Stimulated activated CD4-positive, alpha-beta T cell treated with anti-CD3 and anti-CD28 coated beads, Interleukin-12 subunit alpha, Interleukin-12 subunit beta, amount 100 ng/mL, for 24 hours (primary cell): Measurements from ENCODE around the gene ZC3H7B.

Source experiments
- DNase-seq, 2 experiments: peaks; one replicate each; pipeline ENCODE4 v3.0.0-alpha.2; 2020; ENCODE audit warnings: low read depth in 2 of 2

ZC3H7B gene

GRCh38 chr22:41332217-41332939 lies 31.1 kb downstream of the ZC3H7B start:
- no peak for DNase-seq

GRCh38 chr22:41333806-41334205 lies 32.5 kb downstream of the ZC3H7B start:
- DNase-seq = no peak

- no peak for DNase-seq
These were observed 32.9 kb downstream of the ZC3H7B start for GRCh38 chr22:41334215-41334614.

GRCh38 chr22:41334951-41335635 lies 33.8 kb downstream of the ZC3H7B start:
- no peak for DNase-seq

GRCh38 chr22:41338614-41339212 lies 37.4 kb downstream of the ZC3H7B start:
- no peak for DNase-seq

- no peak for DNase-seq
These were observed 38.5 kb downstream of the ZC3H7B start for GRCh38 chr22:41339823-41340222.

- no peak for DNase-seq
These were observed 39.0 kb downstream of the ZC3H7B start for GRCh38 chr22:41340357-41340756.

- no peak for DNase-seq
These were observed 39.7 kb downstream of the ZC3H7B start for GRCh38 chr22:41341012-41341411.

GRCh38 chr22:41341990-41342389 lies 40.7 kb downstream of the ZC3H7B start:
- no peak for DNase-seq

GRCh38 chr22:41343300-41343699 lies 42.0 kb downstream of the ZC3H7B start:
- DNase-seq = no peak

GRCh38 chr22:41343717-41344116 lies 42.4 kb downstream of the ZC3H7B start:
- DNase-seq = no peak

GRCh38 chr22:41344189-41344788 lies 43.0 kb downstream of the ZC3H7B start:
- DNase-seq = no peak

GRCh38 chr22:41345807-41346335 lies 44.5 kb downstream of the ZC3H7B start:
- no peak for DNase-seq

- no peak for DNase-seq
These were observed 45.9 kb downstream of the ZC3H7B start for GRCh38 chr22:41347066-41347859.

GRCh38 chr22:41348964-41349484 lies 47.7 kb downstream of the ZC3H7B start:
- no peak for DNase-seq

GRCh38 chr22:41350087-41350486 lies 48.8 kb downstream of the ZC3H7B start:
- no peak for DNase-seq

GRCh38 chr22:41351011-41351410 lies 49.7 kb downstream of the ZC3H7B start:
- no peak for DNase-seq

- DNase-seq = no peak
These were observed 50.7 kb downstream of the ZC3H7B start for GRCh38 chr22:41352058-41352457.

- DNase-seq = no peak
These were observed 52.7 kb downstream of the ZC3H7B start for GRCh38 chr22:41353862-41354575.

GRCh38 chr22:41354979-41355378 lies 53.7 kb downstream of the ZC3H7B start:
- no peak for DNase-seq

- no peak for DNase-seq
These were observed 54.6 kb downstream of the ZC3H7B start for GRCh38 chr22:41355895-41356294.
